Stimulated activated CD8-positive, alpha-beta memory T cell treated with anti-CD3 and anti-CD28 coated beads, Interleukin-15, amount 100 ng/mL, for 24 hours (primary cell): ENCODE results near the gene CEBPG.

Experiments
- DNase-seq: peaks from one replicate; pipeline ENCODE4 v3.0.0-alpha.2; 2020; ENCODE audit warnings: low read depth

CEBPG gene

GRCh38 chr19:33395561-33396550 is 22.3 kb downstream of the CEBPG start:
- DNase-seq: no peak

DNA sequence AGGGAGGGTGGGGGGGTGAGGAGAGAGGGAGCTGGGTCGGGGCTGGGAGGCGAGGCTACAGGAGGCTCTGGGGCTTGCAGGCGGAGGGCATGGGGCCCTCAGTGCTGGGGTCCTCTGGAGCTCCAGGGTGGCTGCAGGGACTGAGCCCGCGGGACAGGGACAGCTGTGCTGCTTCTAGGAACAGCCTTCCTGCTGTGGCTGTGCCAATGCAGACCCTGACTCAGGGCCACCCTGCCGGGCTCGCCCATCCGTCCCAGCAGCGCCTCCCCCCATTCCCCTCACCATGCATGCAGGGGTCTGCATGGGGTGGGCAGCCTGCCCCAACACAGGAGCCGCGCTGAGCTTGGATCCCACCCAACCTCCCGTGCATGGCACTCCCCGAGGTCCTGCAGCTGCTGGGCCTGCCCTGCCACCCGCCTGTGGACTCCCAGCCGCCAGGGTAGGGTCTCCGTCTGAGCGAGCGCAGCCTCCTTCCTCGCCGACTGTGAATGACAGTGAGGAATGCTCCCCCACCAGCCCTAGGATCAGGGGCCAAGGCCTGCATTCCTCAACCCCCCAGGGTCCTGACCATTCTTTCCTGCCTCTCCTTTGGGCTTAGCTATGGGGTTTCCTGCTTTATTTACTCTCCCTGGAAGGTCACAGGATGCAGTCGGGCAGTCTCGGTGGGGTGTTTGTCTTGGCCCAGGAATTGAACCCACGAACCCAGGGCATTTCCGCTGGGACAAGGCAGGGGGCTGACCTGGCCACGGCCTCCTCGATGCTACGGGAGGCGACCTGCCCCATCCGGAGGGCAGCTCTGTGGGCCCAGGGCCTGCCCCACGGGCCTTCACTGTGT is 23.4 kb downstream of the CEBPG start:
- no peak for DNase-seq

GRCh38 chr19:33397536-33398360 is 24.2 kb downstream of the CEBPG start:
- no peak for DNase-seq

GRCh38 chr19:33398361-33399060 is 25.0 kb downstream of the CEBPG start:
- no peak for DNase-seq

- no peak for DNase-seq
Observed at GRCh38 chr19:33399081-33399744, 25.7 kb downstream of the CEBPG start.

DNA sequence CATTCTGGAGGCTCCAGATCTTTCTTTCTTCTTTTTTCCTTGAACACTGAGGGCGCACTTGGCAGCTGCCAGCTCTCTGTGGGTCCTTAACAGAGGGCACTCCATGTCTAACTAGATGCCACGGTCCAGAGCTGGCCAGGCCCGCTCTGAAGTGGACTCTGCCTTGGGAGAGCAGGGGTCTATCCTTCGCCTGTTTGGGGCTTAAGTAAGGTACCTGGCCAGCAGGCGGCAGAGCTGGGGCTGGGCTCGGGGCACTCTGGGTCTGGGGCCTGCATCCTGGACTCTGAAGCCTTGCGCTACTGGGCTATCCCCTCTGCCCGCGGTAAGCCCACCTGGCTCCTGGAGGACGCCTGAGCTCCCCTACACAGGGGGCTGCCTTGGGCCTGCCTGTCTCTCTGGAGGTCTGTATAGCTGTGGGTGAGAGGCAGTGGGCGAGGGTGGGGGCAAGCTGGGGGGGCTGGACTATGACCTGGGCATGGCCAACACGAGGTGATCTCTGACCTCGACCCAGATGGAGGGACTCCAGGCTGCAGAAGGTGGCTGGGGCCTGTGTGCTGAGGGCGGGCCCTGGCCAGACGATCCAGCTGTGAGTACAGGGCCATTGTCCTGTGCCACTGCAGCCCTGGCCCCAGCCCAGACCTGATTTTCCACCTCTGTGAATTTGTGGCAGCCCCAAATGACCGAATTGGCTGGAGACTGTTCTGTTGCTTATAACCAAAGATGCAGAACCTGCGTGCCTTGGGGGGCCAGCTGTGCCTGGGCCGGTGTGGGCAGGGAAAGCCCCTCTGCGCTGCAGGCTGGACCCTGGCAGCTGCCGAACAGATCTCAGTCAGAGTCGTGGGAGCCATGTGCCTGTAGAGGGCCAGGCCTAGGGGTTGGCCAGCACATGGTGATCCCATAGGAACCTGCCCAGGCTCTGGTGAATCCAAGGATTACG is 26.5 kb downstream of the CEBPG start:
- no peak for DNase-seq

GRCh38 chr19:33400856-33401682 is 27.6 kb downstream of the CEBPG start:
- DNase-seq: no peak

- no peak for DNase-seq
Observed at GRCh38 chr19:33401683-33402420, 28.3 kb downstream of the CEBPG start.

GRCh38 chr19:33402421-33403220 is 29.1 kb downstream of the CEBPG start:
- no peak for DNase-seq

DNA sequence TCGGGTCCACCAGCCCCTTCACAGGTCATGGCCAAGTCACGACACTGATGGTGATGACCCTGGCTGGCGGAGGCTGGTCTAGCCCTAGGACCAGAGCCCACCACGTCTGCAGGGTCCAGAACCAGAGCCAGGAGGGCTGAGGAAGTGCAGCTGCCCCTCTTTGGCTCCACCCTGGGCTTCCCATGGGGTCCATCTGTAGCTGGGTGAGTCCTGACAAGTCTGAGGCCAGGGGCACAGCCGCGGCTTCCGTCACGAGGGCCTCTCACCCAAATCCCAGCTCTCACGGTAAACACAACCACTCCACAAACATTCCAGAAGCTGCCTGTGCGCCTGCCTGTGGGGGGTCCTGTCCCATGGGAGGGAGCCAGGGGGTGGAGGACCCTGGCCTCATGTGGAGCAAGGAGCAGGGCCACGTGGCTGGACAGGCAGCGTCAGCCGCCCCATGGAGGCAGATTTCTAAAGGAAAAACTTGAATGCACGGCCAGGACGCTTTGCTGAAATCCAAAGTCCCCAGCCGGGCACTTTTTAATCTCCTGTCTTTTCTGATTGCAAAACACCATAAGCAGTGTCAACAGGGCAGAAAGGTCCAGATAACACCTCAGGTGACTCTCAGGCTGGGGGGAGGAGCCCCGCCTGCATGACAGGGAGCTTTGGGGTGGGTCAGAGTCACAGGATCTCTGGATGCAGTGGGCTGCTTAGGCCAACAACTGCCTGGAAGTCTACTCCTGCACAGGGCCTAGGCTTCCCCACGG is 29.9 kb downstream of the CEBPG start:
- DNase-seq: no peak

- no peak for DNase-seq
Observed at GRCh38 chr19:33403973-33404304, 30.4 kb downstream of the CEBPG start.

DNA sequence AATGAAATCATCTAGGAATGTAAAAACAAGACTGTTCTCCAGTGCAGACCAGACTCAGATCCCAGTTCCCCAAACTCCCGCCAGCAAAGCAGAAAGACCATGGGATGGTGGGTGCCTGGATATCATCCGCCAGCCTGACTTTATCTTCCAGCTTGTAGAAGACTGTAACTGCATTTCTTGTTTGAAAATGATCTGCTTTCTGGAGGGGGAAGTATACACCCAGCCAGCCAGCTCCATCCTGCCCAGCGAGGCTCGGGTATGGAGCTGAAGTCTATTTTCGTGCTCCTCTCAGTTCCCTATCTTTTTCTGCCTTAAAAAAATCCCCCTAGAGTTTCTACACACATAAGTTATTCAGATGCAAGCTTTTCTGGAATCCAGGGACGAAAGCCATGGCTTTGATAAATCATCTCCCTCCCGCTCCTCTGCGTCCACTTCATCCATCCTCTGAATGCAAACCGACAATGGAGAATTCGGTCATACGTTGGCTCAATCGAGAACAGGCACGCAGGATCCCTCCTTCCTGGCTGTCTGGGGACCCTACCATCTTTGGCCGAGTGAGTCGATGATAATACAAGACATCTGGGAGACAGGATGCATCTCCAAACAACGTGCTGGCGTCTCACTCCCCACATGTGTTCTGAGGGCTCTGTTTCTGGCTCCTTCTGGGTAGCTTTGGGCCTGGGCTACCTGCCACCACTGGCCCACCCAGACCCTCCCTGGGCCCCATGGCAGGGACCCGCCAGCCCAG is 31.2 kb downstream of the CEBPG start:
- DNase-seq: no peak

GRCh38 chr19:33405254-33405552 is 31.7 kb downstream of the CEBPG start:
- no peak for DNase-seq

DNA sequence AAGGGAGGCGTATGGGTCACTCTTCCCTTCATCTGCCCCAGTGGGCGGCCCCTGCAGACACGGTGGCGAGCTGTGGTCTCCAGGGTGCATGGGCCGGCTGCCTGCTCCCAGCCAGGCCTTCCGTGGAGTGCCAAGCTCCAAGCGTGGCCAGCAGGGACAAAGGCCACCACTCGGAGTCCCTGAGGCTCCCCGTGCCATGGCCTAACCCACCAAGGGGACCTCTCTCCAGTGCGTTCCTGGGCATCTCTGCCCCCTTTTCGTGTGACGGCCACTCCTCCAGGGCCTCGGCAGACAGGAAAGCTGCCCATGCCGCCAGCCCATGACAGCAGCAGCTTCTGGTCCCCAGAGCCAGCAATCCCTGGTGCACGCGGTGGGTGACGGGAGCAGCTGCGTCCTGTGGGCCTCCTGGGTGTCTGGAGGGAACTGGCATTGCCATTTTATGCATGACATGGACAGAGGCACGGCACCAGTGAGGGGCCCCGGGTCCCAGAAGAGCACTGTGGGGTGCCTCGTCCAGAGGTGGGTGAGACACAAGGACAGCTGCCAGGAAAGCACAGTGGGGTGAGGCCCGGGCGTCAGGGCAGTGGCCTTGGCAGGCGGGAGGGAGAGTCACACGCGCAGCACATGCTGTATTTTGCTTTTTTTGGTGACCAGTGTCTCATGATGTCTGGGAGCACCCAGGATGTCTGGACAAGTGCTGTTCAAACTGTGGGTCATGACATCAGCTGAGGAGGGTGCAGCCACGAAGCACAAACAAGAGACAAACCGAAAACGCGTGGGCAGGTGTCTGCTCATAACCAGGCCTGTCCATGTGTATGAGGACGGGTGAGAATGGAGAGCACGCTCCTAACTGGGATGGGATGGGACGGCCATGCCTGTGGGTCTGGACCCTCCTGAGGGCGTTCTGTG is 32.3 kb downstream of the CEBPG start:
- no peak for DNase-seq

DNA sequence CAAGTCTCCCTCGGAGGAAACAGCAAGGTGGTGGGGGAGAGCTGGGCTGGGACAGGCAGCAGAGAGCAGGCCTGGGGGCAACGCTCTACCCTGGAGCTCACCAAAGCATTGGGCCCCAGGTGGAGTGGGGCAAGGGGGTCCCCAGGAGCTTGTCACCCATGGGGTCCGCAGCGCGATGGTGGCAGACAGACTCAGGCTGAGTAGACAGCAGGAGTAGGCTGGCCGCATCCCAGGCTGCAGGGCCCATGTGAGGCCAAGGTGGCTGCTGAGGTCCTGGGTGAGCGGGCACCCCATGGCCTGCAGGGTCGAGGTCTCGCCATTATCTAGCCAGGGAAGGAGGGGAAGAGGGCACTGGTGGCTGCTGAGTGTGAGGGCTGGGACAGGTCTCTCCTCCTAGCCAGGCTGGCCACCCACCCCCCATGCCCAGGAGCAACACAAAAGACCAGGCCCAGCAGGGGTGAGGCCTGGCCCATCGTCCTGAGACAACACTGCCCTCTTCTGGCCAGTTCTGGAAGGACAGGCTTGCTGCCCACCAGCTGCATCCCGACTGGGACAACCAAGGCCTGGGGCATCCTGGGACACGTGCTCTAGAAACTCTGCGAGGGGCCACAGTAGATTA is 33.1 kb downstream of the CEBPG start:
- DNase-seq: peak; percentile 77
